Vagina (tissue), 2 donors: ENCODE results near the gene S1PR4.

Experiments used
- CTCF ChIP-seq, 3 experiments: fragments of 450-650 bp in 2 of 3; fragments of 200-600 bp in 1 of 3; sonication (generic) in 1 of 3; IDR thresholded peaks; one replicate each; pipeline ENCODE4 v1.5.1; 2017 to 2019; ENCODE audit warnings: antibody characterized with exemption in 3 of 3, mild to moderate bottlenecking in 2 of 3, moderate library complexity in 2 of 3
- POLR2A ChIP-seq, 2 donors: fragments of 450-650 bp; IDR thresholded peaks; one replicate each; pipeline ENCODE4 v1.6.1; 2017; ENCODE audit warnings: antibody characterized with exemption in 2 of 2, mild to moderate bottlenecking in 2 of 2, moderate library complexity in 2 of 2

GRCh38 chr19:3225169-3225485 lies 46.6 kb downstream of the S1PR4 start:
- TF ChIP-seq POLR2A (IDR thresholded peaks at IDR 0.05) = no peak
- TF ChIP-seq CTCF (IDR thresholded peaks at IDR 0.05) = no peak
